Measurements from ENCODE around the gene GABRQ.
"Not testable (repeated sequence)": the region's sequence is repeated elsewhere in the genome, so short reads cannot be mapped to it uniquely, and the experiment has no call there.

DNA sequence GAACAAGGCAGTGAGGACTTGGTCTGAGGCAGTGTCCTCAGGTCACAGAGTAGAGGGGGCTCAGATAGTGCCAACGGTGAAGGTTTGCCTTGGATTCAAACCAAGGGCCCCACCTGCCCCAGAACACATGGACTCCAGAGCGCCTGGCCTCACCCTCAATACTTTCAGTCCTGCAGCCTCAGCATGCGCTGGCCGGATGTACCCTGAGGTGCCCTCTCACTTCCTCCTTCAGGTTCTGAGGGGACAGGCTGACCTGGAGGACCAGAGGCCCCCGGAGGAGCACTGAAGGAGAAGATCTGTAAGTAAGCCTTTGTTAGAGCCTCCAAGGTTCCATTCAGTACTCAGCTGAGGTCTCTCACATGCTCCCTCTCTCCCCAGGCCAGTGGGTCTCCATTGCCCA is 62.7 kb downstream of the GABRQ start:
- not testable (repeated sequence) for TF ChIP-seq POLR2A (IDR thresholded peaks at IDR 0.05)
- TF ChIP-seq, protein P1, sequence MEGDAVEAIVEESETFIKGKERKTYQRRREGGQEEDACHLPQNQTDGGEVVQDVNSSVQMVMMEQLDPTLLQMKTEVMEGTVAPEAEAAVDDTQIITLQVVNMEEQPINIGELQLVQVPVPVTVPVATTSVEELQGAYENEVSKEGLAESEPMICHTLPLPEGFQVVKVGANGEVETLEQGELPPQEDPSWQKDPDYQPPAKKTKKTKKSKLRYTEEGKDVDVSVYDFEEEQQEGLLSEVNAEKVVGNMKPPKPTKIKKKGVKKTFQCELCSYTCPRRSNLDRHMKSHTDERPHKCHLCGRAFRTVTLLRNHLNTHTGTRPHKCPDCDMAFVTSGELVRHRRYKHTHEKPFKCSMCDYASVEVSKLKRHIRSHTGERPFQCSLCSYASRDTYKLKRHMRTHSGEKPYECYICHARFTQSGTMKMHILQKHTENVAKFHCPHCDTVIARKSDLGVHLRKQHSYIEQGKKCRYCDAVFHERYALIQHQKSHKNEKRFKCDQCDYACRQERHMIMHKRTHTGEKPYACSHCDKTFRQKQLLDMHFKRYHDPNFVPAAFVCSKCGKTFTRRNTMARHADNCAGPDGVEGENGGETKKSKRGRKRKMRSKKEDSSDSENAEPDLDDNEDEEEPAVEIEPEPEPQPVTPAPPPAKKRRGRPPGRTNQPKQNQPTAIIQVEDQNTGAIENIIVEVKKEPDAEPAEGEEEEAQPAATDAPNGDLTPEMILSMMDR (IDR thresholded peaks at IDR 0.05), result not testable (repeated sequence)
